ENCODE results near the gene CAT. TPM values are rescaled to one million over a fixed set of nuclear protein-coding genes. Genes with fewer than 3 reads are reported as not detected.

CAT gene
- total RNA-seq, 4 donors from 2014 or later, result 83.0 to 120 (median 107) TPM

- Histone ChIP-seq H3K9me3 (no peaks in the 10 kb centered on the region), H3K27me3 (no peaks in the 10 kb centered on the region), H3K36me3 (no peaks in the 10 kb centered on the region), H3K4me1 (no peaks in the 10 kb centered on the region), H3K27ac (no peak overlapping the region), H3K4me3 (no peak overlapping the region)
- TF ChIP-seq CTCF (IDR thresholded peaks at IDR 0.05) (no peak), POLR2A (IDR thresholded peaks at IDR 0.05) (no peak)
- intact Hi-C loops (cut with DNase I; ENCODE audit: low total_unique reads), result no loop called here
- DNase-seq, result no peak
Observed at GRCh38 chr11:34478845-34479663, 40.3 kb downstream of the CAT start.

- H3K4me1 ChIP-seq, result no peaks in the 10 kb centered on the region
- H3K27ac ChIP-seq, result no peak overlapping the region
- no peak for DNase-seq
- no peaks in the 10 kb centered on the region for H3K27me3 ChIP-seq
- TF ChIP-seq CTCF (IDR thresholded peaks at IDR 0.05) (no peak), POLR2A (IDR thresholded peaks at IDR 0.05) (no peak)
- intact Hi-C loops (cut with DNase I; ENCODE audit: low total_unique reads), result no loop called here
- H3K4me3 ChIP-seq, result no peak overlapping the region
- H3K9me3 ChIP-seq, result no peaks in the 10 kb centered on the region
- H3K36me3 ChIP-seq, result no peaks in the 10 kb centered on the region
Observed at GRCh38 chr11:34480314-34480713, 41.6 kb downstream of the CAT start.

DNA sequence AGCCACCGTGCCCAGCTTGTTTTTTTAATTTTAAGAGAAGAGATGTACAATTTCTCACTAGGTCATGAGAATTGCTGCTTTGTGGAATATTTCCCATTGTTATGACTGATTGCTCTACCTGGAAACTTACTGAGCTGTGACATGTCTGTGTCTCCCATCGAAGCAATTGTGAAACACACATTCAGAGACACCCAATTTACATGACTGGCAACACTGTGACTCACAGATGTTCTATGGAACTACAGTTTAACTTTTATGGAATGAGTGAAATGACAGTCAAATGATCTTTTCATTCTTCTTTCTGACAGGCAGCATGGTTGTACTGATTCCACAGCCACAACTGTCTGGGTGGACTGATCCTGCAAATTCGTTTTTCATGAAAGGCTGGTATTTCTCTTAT, 42.6 kb downstream of the CAT start:
- no peaks in the 10 kb centered on the region for H3K27me3 ChIP-seq
- no peaks in the 10 kb centered on the region for H3K4me1 ChIP-seq
- H3K4me3 ChIP-seq, result no peak overlapping the region
- TF ChIP-seq POLR2A (IDR thresholded peaks at IDR 0.05) (no peak), CTCF (IDR thresholded peaks at IDR 0.05) (no peak)
- no peaks in the 10 kb centered on the region for H3K36me3 ChIP-seq
- no peaks in the 10 kb centered on the region for H3K9me3 ChIP-seq
- H3K27ac ChIP-seq, result no peak overlapping the region
- intact Hi-C loops (cut with DNase I; ENCODE audit: low total_unique reads), result no loop called here
- no peak for DNase-seq

GRCh38 chr11:34483106-34483874, 44.6 kb downstream of the CAT start:
- no peaks in the 10 kb centered on the region for H3K36me3 ChIP-seq
- H3K4me3 ChIP-seq, result no peak overlapping the region
- H3K27ac ChIP-seq, result no peak overlapping the region
- no peaks in the 10 kb centered on the region for H3K4me1 ChIP-seq
- no peak for TF ChIP-seq CTCF (IDR thresholded peaks at IDR 0.05)
- no peak for TF ChIP-seq POLR2A (IDR thresholded peaks at IDR 0.05)
- no peaks in the 10 kb centered on the region for H3K27me3 ChIP-seq
- intact Hi-C loops (cut with DNase I; ENCODE audit: low total_unique reads), result no loop called here
- H3K9me3 ChIP-seq, result no peaks in the 10 kb centered on the region
- no peak for DNase-seq

- no peaks in the 10 kb centered on the region for H3K4me1 ChIP-seq
- no peak overlapping the region for H3K27ac ChIP-seq
- H3K36me3 ChIP-seq, result no peaks in the 10 kb centered on the region
- H3K4me3 ChIP-seq, result no peak overlapping the region
- no peak for DNase-seq
- intact Hi-C loops (cut with DNase I; ENCODE audit: low total_unique reads), result no loop called here
- no peaks in the 10 kb centered on the region for H3K27me3 ChIP-seq
- TF ChIP-seq CTCF (IDR thresholded peaks at IDR 0.05) (no peak), POLR2A (IDR thresholded peaks at IDR 0.05) (no peak)
- no peaks in the 10 kb centered on the region for H3K9me3 ChIP-seq
Observed at GRCh38 chr11:34487430-34487829, 48.7 kb downstream of the CAT start.

Measured in uterus (tissue), 4 donors.